Common myeloid progenitor, CD34-positive (primary cell): Measurements from ENCODE around the gene INTS7.
"Not testable (repeated sequence)": the region's sequence is repeated elsewhere in the genome, so short reads cannot be mapped to it uniquely, and the experiment has no call there.

ENCODE experiments used
- CTCF ChIA-PET: fragments of 350-600 bp; sonication (Branson Sonifier 250); formaldehyde crosslinking; loops from one replicate; lab custom pipeline; 2021; ENCODE audit warnings: antibody characterized with exemption; lab: Charles Lee
- POLR2A ChIA-PET: fragments of 350-600 bp; sonication (Branson Sonifier 250); formaldehyde crosslinking; loops from one replicate; lab custom pipeline; 2021; ENCODE audit warnings: antibody characterized with exemption; lab: Charles Lee
- DNase-seq, 3 donors: peaks; one replicate each; pipeline versions ENCODE4 v3.0.0 to v3.0.0-alpha.2; 2013
- H3K27ac ChIP-seq, 2 experiments: 1 replicate in 1 of 2; 2 replicates in 1 of 2; pipeline ENCODE4 v1.7.0; 2013; ENCODE audit warnings: inconsistent platforms in 2 of 2, low read length in 2 of 2, mild to moderate bottlenecking in 2 of 2, low read depth in 1 of 2, moderate library complexity in 1 of 2; ENCODE audit not compliant: severe bottlenecking in 2 of 2, insufficient read depth in 1 of 2, poor library complexity in 1 of 2
- H3K27me3 ChIP-seq, 5 experiments: replicated peaks in 2 of 5; 1 replicate in 3 of 5; 2 replicates in 2 of 5; pipeline versions ENCODE4 v1.6.1 to v1.7.0; 2013; ENCODE audit warnings: low read length in 4 of 5, mild to moderate bottlenecking in 2 of 5, moderate library complexity in 2 of 5, inconsistent platforms in 1 of 5; ENCODE audit not compliant: insufficient read depth in 5 of 5, control insufficient read depth in 4 of 5
- H3K36me3 ChIP-seq, 4 experiments: 1 replicate in 2 of 4; 2 replicates in 2 of 4; pipeline versions ENCODE4 v1.6.1 to v1.7.0; 2013; ENCODE audit warnings: low read length in 3 of 4, control low read depth in 1 of 4, mild to moderate bottlenecking in 1 of 4; ENCODE audit not compliant: control insufficient read depth in 4 of 4, insufficient read depth in 4 of 4
- H3K4me1 ChIP-seq, 4 experiments: 1 replicate in 3 of 4; 2 replicates in 1 of 4; pipeline versions ENCODE4 v1.6.1 to v1.7.1; 2013; ENCODE audit warnings: low read length in 3 of 4, mild to moderate bottlenecking in 3 of 4, control low read depth in 1 of 4, inconsistent platforms in 1 of 4, moderate library complexity in 1 of 4; ENCODE audit not compliant: control insufficient read depth in 4 of 4, insufficient read depth in 4 of 4; ENCODE audit errors: control extremely low read depth in 1 of 4
- H3K4me3 ChIP-seq, 7 experiments: 1 replicate in 4 of 7; 2 replicates in 3 of 7; pipeline versions ENCODE4 v1.5.1 to v1.7.0; 2013; ENCODE audit warnings: mild to moderate bottlenecking in 7 of 7, low read length in 6 of 7, moderate library complexity in 6 of 7, inconsistent platforms in 2 of 7, low read depth in 2 of 7, control low read depth in 1 of 7; ENCODE audit not compliant: insufficient read depth in 4 of 7, control insufficient read depth in 1 of 7; ENCODE audit errors: extremely low read depth in 1 of 7
- H3K9me3 ChIP-seq, 5 experiments: 1 replicate in 4 of 5; 2 replicates in 1 of 5; pipeline versions ENCODE4 v1.6.1 to v1.7.1; 2013; ENCODE audit warnings: low read length in 4 of 5, mild to moderate bottlenecking in 2 of 5, inconsistent platforms in 1 of 5, low read depth in 1 of 5, moderate library complexity in 1 of 5; ENCODE audit not compliant: control insufficient read depth in 4 of 5, insufficient read depth in 2 of 5; ENCODE audit errors: control extremely low read depth in 1 of 5
- WGBS: methylation state at CpG from one replicate; pipeline ENCODE4 v1.1.5; 2013; ENCODE audit not compliant: insufficient coverage; 5-methylcytosine and 5-hydroxymethylcytosine counted together

INTS7 gene

DNA sequence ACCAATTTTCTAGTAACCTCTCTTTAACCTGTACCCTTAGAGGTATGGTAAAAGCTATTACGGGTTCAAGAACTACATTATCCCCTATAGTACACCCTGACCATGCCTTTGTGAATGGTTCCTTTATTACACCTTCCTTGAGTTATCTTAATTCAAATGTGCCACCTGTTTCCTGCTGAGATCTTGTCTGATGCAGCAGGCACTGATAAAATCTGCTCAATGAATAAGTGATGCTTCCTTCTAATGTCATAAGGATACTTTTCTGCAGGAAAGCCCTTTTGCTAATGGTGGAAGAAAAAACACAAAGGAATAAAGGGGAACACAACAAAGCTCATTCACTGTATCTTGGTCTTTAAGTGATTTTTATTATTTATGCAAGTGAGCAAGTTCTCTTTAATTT lies 25.8 kb downstream of the INTS7 start:
- peaks cover 10 to 46% (median 25%) of the 10 kb centered on the region in 4 experiments for H3K36me3 ChIP-seq
- POLR2A ChIA-PET = interaction anchor here (0.7 kb wide), 1 partner anchor 15 kb away, joined by 3 read pairs; no protein-coding TSS in a partner anchor

DNA sequence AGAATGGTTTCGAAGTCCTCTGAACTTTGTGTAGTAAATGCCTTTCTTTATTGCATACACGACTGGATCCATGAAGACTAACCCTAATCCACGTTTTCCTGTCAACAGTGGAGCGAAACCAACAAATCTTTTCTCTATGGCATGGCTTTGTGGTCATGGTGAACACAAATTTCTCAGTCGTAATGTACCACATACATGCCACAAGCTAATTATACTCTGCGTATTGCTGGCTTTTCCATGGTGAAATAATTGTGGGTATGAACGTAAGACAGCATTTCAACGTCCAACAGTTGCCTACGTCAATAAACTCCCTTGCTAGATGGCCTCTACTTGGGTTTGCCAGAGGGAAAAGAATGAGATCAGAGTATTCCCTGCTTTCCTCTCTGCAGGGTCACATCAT lies 27.5 kb downstream of the INTS7 start:
- Histone ChIP-seq H3K9me3 (no peaks in the 10 kb centered on the region), H3K27ac (no peak overlapping the region), H3K36me3 (peaks cover 12 to 52% (median 29%) of the 10 kb centered on the region in 4 experiments), H3K27me3 (no peaks in the 10 kb centered on the region), H3K4me1 (peaks cover 0 to 4% (median 1%) of the 10 kb centered on the region in 4 experiments), H3K4me3 (no peak overlapping the region)
- ChIA-PET CTCF (no interaction called here), POLR2A (no interaction called here)
- no peak for DNase-seq
- 94% methylated on average over 6 of the region's 9 CpGs for WGBS

More for the DNA sequence above, 25.8 kb downstream of the INTS7 start:
- no peaks in the 10 kb centered on the region for H3K9me3 ChIP-seq
- WGBS = no CpG with 5 or more reads among the region's 1 CpG
- no peak overlapping the region for H3K4me3 ChIP-seq
- peak in 2 of 3 donors; percentile 44 to 64 for DNase-seq
- CTCF ChIA-PET = interaction anchor here (0.9 to 2.1 kb wide), 9 partner anchors 9 to 1002 kb away, joined by 3 to 24 read pairs (median 3); partner anchors contain the start of genes DTL and INTS7
- H3K27me3 ChIP-seq = no peaks in the 10 kb centered on the region
- H3K4me1 ChIP-seq = peaks cover 0 to 4% (median 1%) of the 10 kb centered on the region in 4 experiments
- no peak overlapping the region for H3K27ac ChIP-seq

DNA sequence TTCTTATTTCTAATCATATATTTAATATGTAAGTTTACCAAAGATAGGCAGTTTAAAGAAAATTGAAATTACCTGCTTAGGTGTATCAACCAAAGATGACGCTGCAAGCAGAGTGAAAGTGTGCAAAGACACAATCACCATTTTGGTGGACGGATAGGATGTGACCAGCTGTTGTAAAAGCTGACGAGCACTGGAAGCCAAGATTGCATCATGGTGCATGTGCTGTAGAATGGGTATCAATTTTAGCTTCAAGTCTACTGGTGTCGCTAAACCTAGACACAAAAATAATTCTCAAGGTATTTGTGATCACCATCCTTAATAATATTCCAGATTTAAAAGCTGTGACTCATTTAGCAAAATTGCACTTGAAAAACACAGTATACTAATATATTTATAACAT lies 28.2 kb downstream of the INTS7 start:
- Histone ChIP-seq H3K4me1 (peaks cover 0 to 4% (median 1%) of the 10 kb centered on the region in 4 experiments), H3K36me3 (peaks cover 13 to 58% (median 32%) of the 10 kb centered on the region in 4 experiments), H3K9me3 (no peaks in the 10 kb centered on the region), H3K4me3 (no peak overlapping the region), H3K27me3 (no peaks in the 10 kb centered on the region), H3K27ac (no peak overlapping the region)
- WGBS = 100% methylated on average over 3 of the region's 4 CpGs
- ChIA-PET POLR2A (no interaction called here), CTCF (no interaction called here)
- DNase-seq = no peak

DNA sequence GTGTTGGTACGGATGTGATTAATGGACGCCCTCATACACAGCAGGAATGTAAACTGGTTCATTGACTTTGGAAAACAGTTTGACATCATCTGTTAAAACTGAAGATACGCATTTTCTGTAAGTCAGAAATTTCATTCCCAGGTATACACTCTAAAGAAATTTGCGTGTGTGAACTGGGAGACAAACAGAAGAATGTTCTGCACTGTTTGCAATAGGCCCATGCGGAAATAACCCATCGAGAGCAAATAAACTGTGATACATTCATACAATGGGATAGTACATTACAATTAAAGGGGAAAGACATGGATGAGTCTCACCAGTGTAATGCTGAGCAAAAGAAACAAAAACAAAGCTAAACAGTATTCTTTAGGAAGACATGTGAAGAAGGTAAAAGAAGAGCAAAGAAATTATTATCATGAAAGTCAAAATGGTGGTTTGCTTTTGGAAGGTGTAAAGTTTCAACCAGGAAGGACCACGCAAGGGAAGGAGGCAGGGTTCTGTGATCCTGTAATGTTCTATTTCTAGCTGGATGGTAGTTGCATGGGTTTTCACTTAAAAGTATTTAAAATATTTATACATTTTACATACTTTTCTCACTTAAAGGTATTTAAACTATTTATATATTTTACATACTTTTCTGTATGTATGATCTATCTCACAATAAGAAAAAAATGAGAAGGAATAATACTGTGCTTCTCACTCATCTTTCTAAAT lies 30.3 kb downstream of the INTS7 start:
- CTCF ChIA-PET = interaction anchor here (1.4 to 1.5 kb wide), 2 partner anchors 30 to 323 kb away, joined by 3 to 6 read pairs; partner anchors contain the start of genes DTL and INTS7

GRCh38 chr1:212002536-212002935 lies 32.8 kb downstream of the INTS7 start:
- peaks cover 17 to 60% (median 35%) of the 10 kb centered on the region in 4 experiments for H3K36me3 ChIP-seq
- H3K4me1 ChIP-seq = no peaks in the 10 kb centered on the region
- DNase-seq = no peak
- H3K4me3 ChIP-seq = no peak overlapping the region
- H3K27ac ChIP-seq = no peak overlapping the region
- WGBS = 100% methylated on average over 1 of the region's 3 CpGs
- CTCF ChIA-PET = interaction anchor here (1.2 kb wide), 1 partner anchor 33 kb away, joined by 4 read pairs; the partner anchor contains the start of genes DTL and INTS7
- POLR2A ChIA-PET = no interaction called here
- H3K27me3 ChIP-seq = no peaks in the 10 kb centered on the region
- H3K9me3 ChIP-seq = peaks cover 0 to under 1% (median 0%) of the 10 kb centered on the region in 5 experiments

More for the DNA sequence above, 30.3 kb downstream of the INTS7 start:
- H3K4me3 ChIP-seq = no peak overlapping the region
- POLR2A ChIA-PET = no interaction called here
- peaks cover 0 to 3% (median 1%) of the 10 kb centered on the region in 4 experiments for H3K4me1 ChIP-seq
- no peak for DNase-seq
- H3K9me3 ChIP-seq = no peaks in the 10 kb centered on the region
- no peak overlapping the region for H3K27ac ChIP-seq
- H3K27me3 ChIP-seq = no peaks in the 10 kb centered on the region
- 100% methylated on average over 4 of the region's 7 CpGs for WGBS
- H3K36me3 ChIP-seq = peaks cover 17 to 60% (median 38%) of the 10 kb centered on the region in 4 experiments

- H3K27me3 ChIP-seq, DNase-seq, H3K4me3 ChIP-seq, H3K4me1 ChIP-seq, H3K27ac ChIP-seq, POLR2A ChIA-PET, H3K9me3 ChIP-seq: not testable (repeated sequence)
- CTCF ChIA-PET = interaction anchor here (1.0 to 1.6 kb wide), 2 partner anchors 13 to 15 kb away, joined by 3 to 6 read pairs; no protein-coding TSS in a partner anchor
- 97% methylated on average over 4 of the region's 4 CpGs for WGBS
- peaks cover 13 to 47% (median 26%) of the 10 kb centered on the region in 4 experiments for H3K36me3 ChIP-seq
These were observed 37.9 kb downstream of the INTS7 start for GRCh38 chr1:211997426-211997825.

DNA sequence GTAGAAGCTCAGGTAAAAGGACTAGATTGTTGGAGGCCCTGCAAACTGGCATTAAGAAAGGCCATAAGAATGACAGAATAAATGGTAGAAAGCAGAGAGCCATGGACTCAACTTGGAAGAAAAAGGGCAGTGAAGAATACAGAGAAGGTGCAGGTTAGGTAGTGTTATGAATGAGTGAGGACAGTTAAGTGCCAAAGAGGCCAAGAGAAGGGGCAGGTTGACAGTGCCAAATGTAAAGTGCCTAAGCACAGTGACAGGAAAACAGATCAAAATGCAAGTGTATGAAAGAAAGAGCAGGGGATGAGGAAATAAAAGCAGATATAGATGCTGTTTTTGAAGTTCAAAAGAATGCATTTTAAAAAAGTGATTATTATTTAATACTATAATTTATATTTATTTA lies 43.7 kb downstream of the INTS7 start:
- no peak overlapping the region for H3K4me3 ChIP-seq
- H3K36me3 ChIP-seq = peaks cover 5 to 18% (median 14%) of the 10 kb centered on the region in 4 experiments
- ChIA-PET POLR2A (no interaction called here), CTCF (no interaction called here)
- no peaks in the 10 kb centered on the region for H3K4me1 ChIP-seq
- no peaks in the 10 kb centered on the region for H3K27me3 ChIP-seq
- no peak overlapping the region for H3K27ac ChIP-seq
- no peak for DNase-seq
- H3K9me3 ChIP-seq = no peaks in the 10 kb centered on the region
